Measurements from ENCODE around the gene EI24. TPM values are rescaled to one million over a fixed set of nuclear protein-coding genes. Genes with fewer than 3 reads are reported as not detected.

The EI24 gene
- total and polyA plus RNA-seq, 2 of the 8 experiments (the other 6 are each of a cell fraction or from before 2014, with no cell fraction given) = 135 to 264 TPM

DNA sequence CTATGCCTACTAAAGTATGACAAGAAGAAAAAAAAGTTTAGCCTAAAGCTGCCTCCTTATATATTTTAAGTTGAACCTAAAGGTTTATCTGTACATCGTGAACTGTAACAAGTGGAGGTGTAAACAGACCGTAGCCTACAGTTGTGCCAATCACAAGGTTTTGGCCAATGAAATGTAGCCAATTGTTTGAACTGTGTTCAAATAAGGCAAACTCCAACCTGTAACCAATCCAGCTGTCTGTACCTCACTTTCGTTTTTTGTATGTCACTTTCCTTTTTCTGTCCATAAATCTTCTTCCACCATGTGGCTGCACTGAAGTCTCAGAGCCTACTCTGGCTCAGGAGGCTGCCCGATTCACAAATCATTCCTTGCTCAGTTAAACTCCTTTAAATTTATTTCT is 6.8 kb upstream of the EI24 start:
- Histone ChIP-seq H3K79me1 (ENCODE audit: low read depth, low read length) (no peaks in the 10 kb centered on the region), H3K56ac (replicated peaks; ENCODE audit: insufficient read length, low read depth, low read length) (no peak overlapping the region), H3K27ac (ENCODE audit: low read depth, low read length) (no peak overlapping the region), H3K79me2 (ENCODE audit: control insufficient read depth in 1 of 2, insufficient read depth in 2 of 2, low read length in 2 of 2) (no peaks in the 10 kb centered on the region), H2AFZ (ENCODE audit: low read length) (no peak overlapping the region), H2BK5ac (ENCODE audit: low read depth, low read length) (no peak overlapping the region), H3K23me2 (ENCODE audit: low read depth, low read length) (no peaks in the 10 kb centered on the region), H3K23ac (ENCODE audit: insufficient read length) (no peak overlapping the region), H2BK15ac (ENCODE audit: low read length) (no peak overlapping the region), H2AK5ac (ENCODE audit: low read depth, low read length) (no peak overlapping the region), H3K36me3 (ENCODE audit: control insufficient read depth in 2 of 4, insufficient read depth in 4 of 4, low read length in 3 of 4) (no peaks in the 10 kb centered on the region), H3K4me2 (ENCODE audit: insufficient read depth in 1 of 2, low read depth in 2 of 2, low read length in 2 of 2) (no peak overlapping the region), H3K27me3 (replicated peaks in 1 of 4; ENCODE audit: control insufficient read depth in 3 of 4, extremely low read depth in 1 of 4, insufficient read depth in 3 of 4, low read length in 3 of 4) (no peaks in the 10 kb centered on the region), H3K9ac (replicated peaks in 1 of 4; ENCODE audit: extremely low read depth in 1 of 4, low read depth in 3 of 4, low read length in 3 of 4) (no peak overlapping the region), H3K4ac (replicated peaks; ENCODE audit: insufficient read length, low read depth, low read length) (no peak overlapping the region), H3K9me3 (ENCODE audit: insufficient read depth in 2 of 2, low read depth in 1 of 2, low read length in 1 of 2) (no peaks in the 10 kb centered on the region), H4K20me1 (replicated peaks in 1 of 2; ENCODE audit: control insufficient read depth in 1 of 2, insufficient read depth in 2 of 2, low read length in 2 of 2) (no peaks in the 10 kb centered on the region), H3K18ac (ENCODE audit: extremely low read depth, low read length) (no peak overlapping the region), H4K5ac (ENCODE audit: insufficient read length, low read depth, low read length) (no peak overlapping the region), H3K4me1 (replicated peaks in 1 of 4; ENCODE audit: control insufficient read depth in 3 of 4, insufficient read depth in 4 of 4, low read length in 3 of 4) (no peaks in the 10 kb centered on the region), H4K91ac (replicated peaks; ENCODE audit: insufficient read length, low read length) (no peak overlapping the region), H3K14ac (ENCODE audit: insufficient read length) (no peak overlapping the region), H2BK20ac (ENCODE audit: low read length) (no peak overlapping the region), H4K8ac (ENCODE audit: extremely low read depth, insufficient read depth, low read length) (no peak overlapping the region), H2BK120ac (replicated peaks; ENCODE audit: low read depth, low read length) (no peak overlapping the region), H2BK12ac (ENCODE audit: low read depth, low read length) (no peak overlapping the region), H3K4me3 (ENCODE audit: extremely low read depth in 1 of 4, insufficient read depth in 2 of 4, low read depth in 3 of 4, low read length in 4 of 4) (no peak overlapping the region)
- POLR2A ChIA-PET (ENCODE audit: partially characterized antibody) = no interaction called here
- FAIRE-seq = no peak
- no peak for DNase-seq (ENCODE audit: low read depth in 1 of 2, low spot score in 2 of 2)
- no peak for TF ChIP-seq EGR1 (IDR thresholded peaks at IDR 0.05; ENCODE audit: borderline replicate concordance, low read depth, low read length)
- no peak for TF ChIP-seq SP1 (IDR thresholded peaks at IDR 0.05; ENCODE audit: low read depth, low read length)
- no peak for TF ChIP-seq RXRA (IDR thresholded peaks at IDR 0.05; ENCODE audit: insufficient read depth, low read depth, low read length)
- TF ChIP-seq EP300 (IDR thresholded peaks at IDR 0.05; ENCODE audit: borderline replicate concordance in 1 of 2, low read depth in 2 of 2, low read length in 2 of 2) = no peak
- no peak for TF ChIP-seq TBP (IDR thresholded peaks at IDR 0.05; ENCODE audit: low read depth, low read length)
- WGBS, 2 experiments (ENCODE audit: extremely low coverage in 1 of 2, insufficient coverage in 1 of 2, insufficient read length in 1 of 2, insufficient replicate concordance in 2 of 2, low coverage in 1 of 2, low lambda C conversion rate in 2 of 2, missing lambda C conversion rate in 1 of 2) = 92% methylated on average over 4 of the region's 4 CpGs; no CpG with 5 or more reads in 1 of the 2 experiments
- CTCF ChIA-PET (ENCODE audit: partially characterized antibody) = no interaction called here

All from H1 (cell line).